Activated naive CD4-positive, alpha-beta T cell treated with anti-CD3 and anti-CD28 coated beads, Interleukin-2, amount 10 ng/mL, durations not matched to agents 5 hours and 36 hours (primary cell): ENCODE measurements around the gene BMP2K. TPM values are rescaled to one million over a fixed set of nuclear protein-coding genes. Genes with fewer than 3 reads are reported as not detected.

Experiments used
- microRNA-seq: library from miRNA; unstranded; fragments of <30 nt; microRNA quantifications from one replicate; pipeline ENCODE4 v1.2.0, GENCODE V29; 2022; ENCODE audit warnings: borderline microRNAs expressed, borderline replicate concordance
- total RNA-seq, 2 experiments: library from RNA; stranded (reverse); gene quantifications; one replicate each; pipeline ENCODE4 v1.2.3, GENCODE V29; 2021

Gene BMP2K
- total RNA-seq: 10 to 100 TPM; 24.1 to 25.2 TPM

DNA sequence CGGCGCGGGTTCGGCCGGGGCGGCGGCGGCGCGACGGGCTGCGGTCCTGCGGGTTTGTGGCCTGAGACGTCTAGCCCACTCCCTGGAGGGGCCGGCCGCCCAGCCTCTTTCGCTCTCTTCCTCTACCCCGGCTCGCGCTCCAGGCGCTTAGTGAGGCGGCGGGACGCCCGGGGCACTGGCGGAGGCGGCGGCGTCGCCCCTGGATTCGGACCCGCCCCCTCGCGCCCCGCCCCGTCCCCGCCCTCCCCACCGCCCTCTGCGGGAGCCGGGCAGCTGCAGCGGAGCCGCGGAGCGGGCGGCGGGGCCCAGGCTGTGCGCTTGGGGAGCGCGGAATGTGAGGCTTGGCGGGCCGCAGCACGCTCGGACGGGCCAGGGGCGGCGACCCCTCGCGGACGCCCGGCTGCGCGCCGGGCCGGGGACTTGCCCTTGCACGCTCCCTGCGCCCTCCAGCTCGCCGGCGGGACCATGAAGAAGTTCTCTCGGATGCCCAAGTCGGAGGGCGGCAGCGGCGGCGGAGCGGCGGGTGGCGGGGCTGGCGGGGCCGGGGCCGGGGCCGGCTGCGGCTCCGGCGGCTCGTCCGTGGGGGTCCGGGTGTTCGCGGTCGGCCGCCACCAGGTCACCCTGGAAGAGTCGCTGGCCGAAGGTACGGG, at the start of gene BMP2K:
TSS of gene BMP2K (plus strand) at position 272 of the 650 bp plus-strand sequence. CDS start at position 466, 194 bp downstream.

GRCh38 chr4:78938868-78939666, 162.9 kb downstream of the BMP2K start, which contains the start of gene PAQR3:
Gene PAQR3, minus strand, starts transcription at chr4:78939438. Its CDS starts 214 bp downstream, at chr4:78939224.

Small RNA genes lying within 50 kb of the gene (microRNA-seq; reads per million reads assigned to microRNA genes)
- gene MIR5096: not detected

Other genes starting within 250 kb of the BMP2K start
- gene ANXA3, start 224.6 kb upstream of the BMP2K start, total RNA-seq: 1 to 10 TPM; 2.1 to 2.2 TPM
- gene PAQR3, start 163.1 kb downstream of the BMP2K start, total RNA-seq: 10 to 100 TPM; 11.2 to 12.5 TPM